Hepatocyte (in vitro differentiated cells): ENCODE measurements around the gene MSI2.

ENCODE experiments used
- EZH2 ChIP-seq: fragments of 200-600 bp; sonication (generic); IDR thresholded peaks from 2 replicates; pipeline ENCODE4 v1.6.1; 2016; ENCODE audit warnings: antibody characterized with exemption, mild to moderate bottlenecking, borderline replicate concordance
- TF ChIP-seq, protein P1 (sequence below): fragments of 200-600 bp; sonication (generic); IDR thresholded peaks from 2 replicates; pipeline ENCODE4 v1.5.1; 2016; ENCODE audit warnings: antibody characterized with exemption, mild to moderate bottlenecking; ENCODE audit not compliant: poor library complexity

DNA sequence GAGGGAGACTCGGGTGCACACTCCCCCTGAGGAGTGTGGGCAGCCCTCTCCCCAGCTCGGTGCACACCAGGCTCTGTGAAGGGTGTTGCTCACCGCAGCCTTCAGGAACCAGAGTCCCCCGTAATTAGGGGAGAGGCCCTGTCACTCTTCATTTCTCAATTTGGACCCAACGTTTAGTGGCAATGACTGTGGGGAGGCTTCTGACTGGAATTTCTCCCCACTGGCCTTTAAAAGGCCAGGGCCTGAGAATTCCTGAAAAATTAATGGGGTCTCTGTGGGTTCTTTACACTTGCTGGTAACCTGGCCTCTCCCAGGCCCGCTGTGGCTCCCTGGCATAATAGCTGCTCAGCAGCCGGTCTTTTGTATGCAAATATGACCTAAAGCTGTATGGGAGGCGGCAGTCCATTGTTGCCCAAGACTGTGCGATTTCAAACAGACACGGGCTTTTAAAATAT, 209.7 kb downstream of the MSI2 start:
- TF ChIP-seq, protein P1, sequence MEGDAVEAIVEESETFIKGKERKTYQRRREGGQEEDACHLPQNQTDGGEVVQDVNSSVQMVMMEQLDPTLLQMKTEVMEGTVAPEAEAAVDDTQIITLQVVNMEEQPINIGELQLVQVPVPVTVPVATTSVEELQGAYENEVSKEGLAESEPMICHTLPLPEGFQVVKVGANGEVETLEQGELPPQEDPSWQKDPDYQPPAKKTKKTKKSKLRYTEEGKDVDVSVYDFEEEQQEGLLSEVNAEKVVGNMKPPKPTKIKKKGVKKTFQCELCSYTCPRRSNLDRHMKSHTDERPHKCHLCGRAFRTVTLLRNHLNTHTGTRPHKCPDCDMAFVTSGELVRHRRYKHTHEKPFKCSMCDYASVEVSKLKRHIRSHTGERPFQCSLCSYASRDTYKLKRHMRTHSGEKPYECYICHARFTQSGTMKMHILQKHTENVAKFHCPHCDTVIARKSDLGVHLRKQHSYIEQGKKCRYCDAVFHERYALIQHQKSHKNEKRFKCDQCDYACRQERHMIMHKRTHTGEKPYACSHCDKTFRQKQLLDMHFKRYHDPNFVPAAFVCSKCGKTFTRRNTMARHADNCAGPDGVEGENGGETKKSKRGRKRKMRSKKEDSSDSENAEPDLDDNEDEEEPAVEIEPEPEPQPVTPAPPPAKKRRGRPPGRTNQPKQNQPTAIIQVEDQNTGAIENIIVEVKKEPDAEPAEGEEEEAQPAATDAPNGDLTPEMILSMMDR, result no peak
- TF ChIP-seq EZH2, result no peak
